ENCODE results near the gene CLDN1. TPM values are rescaled to one million over a fixed set of nuclear protein-coding genes. Genes with fewer than 3 reads are reported as not detected.

CLDN1 gene
- polyA plus RNA-seq (2013, experiment 1 of 2), result 0.33 TPM
- 0.28 TPM for polyA plus RNA-seq (2013, experiment 2 of 2)

DNA sequence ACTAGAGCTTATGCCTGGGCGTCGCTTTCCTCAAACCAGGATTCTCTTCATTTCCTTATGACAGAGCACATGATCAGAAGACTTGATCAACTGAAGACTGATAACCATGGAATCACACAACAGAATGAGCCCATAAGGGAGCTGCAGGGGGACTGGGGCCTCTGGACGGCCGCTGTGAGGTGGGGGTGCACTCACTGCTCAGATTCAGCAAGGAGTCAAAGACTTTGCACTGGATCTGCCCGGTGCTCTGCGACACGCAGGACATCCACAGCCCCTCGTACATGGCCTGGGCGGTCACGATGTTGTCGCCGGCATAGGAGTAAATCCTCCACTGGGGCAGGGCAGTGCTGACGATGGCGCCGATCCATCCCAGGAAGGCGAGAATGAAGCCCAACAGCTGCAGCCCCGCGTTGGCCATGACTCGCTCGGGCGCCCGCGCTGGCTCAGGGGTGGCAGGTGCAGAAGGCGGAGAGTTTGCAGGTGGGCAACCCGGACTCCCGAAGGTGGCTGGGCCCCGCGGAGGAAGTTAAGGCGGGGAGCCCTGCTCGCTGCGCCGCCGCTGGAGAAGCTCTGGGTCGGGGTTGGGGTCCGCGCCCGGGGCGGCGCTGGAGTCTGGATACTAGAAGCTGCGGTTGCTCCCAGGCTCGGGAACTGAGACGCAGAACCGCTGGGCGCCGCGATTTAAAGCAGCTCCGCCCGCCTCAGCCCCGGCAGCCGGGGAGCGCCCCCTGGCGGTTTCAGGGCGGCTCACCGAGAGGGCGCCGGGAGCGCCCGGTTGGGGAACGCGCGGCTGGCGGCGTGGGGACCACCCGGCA is at the start of gene CLDN1:
TSS of gene CLDN1 (minus strand) at position 658 of the 815 bp plus-strand sequence. CDS start at position 418, 240 bp downstream.
- Histone ChIP-seq H3K27ac (replicated peaks; ENCODE audit: low read length) (no peak within 1 kb of the TSS), H3K4me2 (ENCODE audit: insufficient read depth, low read length, poor library complexity, severe bottlenecking) (peak within 1 kb of the TSS; percentile 92), H3K23ac (ENCODE audit: low read depth, low read length, poor library complexity) (no peak within 1 kb of the TSS), H3K4me1 (ENCODE audit: control insufficient read depth in 2 of 2, insufficient read depth in 1 of 2, low read depth in 1 of 2, low read length in 2 of 2) (peaks cover 0 to 2% of the 10 kb centered on the region in 2 donors), H2BK12ac (ENCODE audit: low read length) (no peak within 1 kb of the TSS), H2AFZ (ENCODE audit: low read length) (peak within 1 kb of the TSS; percentile 99), H3K36me3 (replicated peaks in 1 of 2; ENCODE audit: control insufficient read depth in 2 of 2, insufficient read depth in 2 of 2, low read length in 2 of 2) (no peaks in the 10 kb centered on the region), H3K4ac (ENCODE audit: low read length) (no peak within 1 kb of the TSS), H3K9me3 (replicated peaks in 1 of 2; ENCODE audit: control insufficient read depth in 2 of 2, insufficient read depth in 1 of 2, low read depth in 1 of 2, low read length in 2 of 2) (no peaks in the 10 kb centered on the region), H2AK5ac (ENCODE audit: low read depth, low read length) (no peak within 1 kb of the TSS), H2BK5ac (ENCODE audit: low read length) (no peak within 1 kb of the TSS), H3K79me1 (ENCODE audit: low read depth, low read length) (no peaks in the 10 kb centered on the region), H2BK120ac (ENCODE audit: low read depth, low read length) (peak within 1 kb of the TSS; percentile 73), H2BK15ac (ENCODE audit: low read length) (no peak within 1 kb of the TSS), H3K14ac (ENCODE audit: low read length) (peak within 1 kb of the TSS; percentile 56), H3K4me3 (ENCODE audit: low read length in 2 of 2) (peak within 1 kb of the TSS; percentile 40 to 81), H4K91ac (ENCODE audit: low read depth, low read length, poor library complexity) (no peak within 1 kb of the TSS), H3K27me3 (ENCODE audit: control insufficient read depth in 3 of 3, insufficient read depth in 3 of 3, low read depth in 1 of 3, low read length in 3 of 3) (peaks cover 0 to 59% (median 19%) of the 10 kb centered on the region in 3 experiments), H3K18ac (ENCODE audit: low read length) (peak within 1 kb of the TSS; percentile 30), H4K8ac (ENCODE audit: low read depth, low read length) (no peak within 1 kb of the TSS), H3K9ac (ENCODE audit: low read depth, low read length, poor library complexity) (peak within 1 kb of the TSS; percentile 68)
- no CpG with 5 or more reads among the region's 64 CpGs for WGBS, 2 donors (ENCODE audit: extremely low coverage in 2 of 2, insufficient read length in 2 of 2, insufficient replicate concordance in 1 of 2)
- peak; percentile 85 for DNase-seq (ENCODE audit: low spot score)

DNA sequence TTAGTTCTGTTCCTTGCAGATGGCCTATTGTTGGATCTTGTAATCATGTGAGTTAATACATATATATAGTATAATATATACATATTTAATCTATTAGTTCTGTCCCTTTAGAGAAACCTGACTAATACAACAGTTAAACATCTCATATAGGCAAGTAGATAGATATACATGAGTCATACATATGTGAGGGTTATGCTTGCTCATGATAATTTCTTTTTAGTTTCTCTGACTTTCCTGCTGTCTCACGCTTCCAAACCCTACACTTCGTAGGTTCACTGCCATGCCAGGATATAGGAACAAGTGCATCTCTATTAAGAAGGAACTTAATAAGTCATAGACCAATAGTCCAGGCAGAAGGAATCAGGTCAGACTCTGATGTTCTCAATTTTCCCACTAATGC is 48.9 kb upstream of the CLDN1 start:
- Histone ChIP-seq H3K27me3 (ENCODE audit: control insufficient read depth in 3 of 3, insufficient read depth in 3 of 3, low read depth in 1 of 3, low read length in 3 of 3) (no peaks in the 10 kb centered on the region), H2AK5ac (ENCODE audit: low read depth, low read length) (no peak overlapping the region), H3K14ac (ENCODE audit: low read length) (no peak overlapping the region), H3K79me1 (ENCODE audit: low read depth, low read length) (no peaks in the 10 kb centered on the region), H4K8ac (ENCODE audit: low read depth, low read length) (no peak overlapping the region), H3K27ac (replicated peaks; ENCODE audit: low read length) (no peak overlapping the region), H2BK12ac (ENCODE audit: low read length) (no peak overlapping the region), H3K36me3 (replicated peaks in 1 of 2; ENCODE audit: control insufficient read depth in 2 of 2, insufficient read depth in 2 of 2, low read length in 2 of 2) (no peaks in the 10 kb centered on the region), H3K23ac (ENCODE audit: low read depth, low read length, poor library complexity) (no peak overlapping the region), H2BK15ac (ENCODE audit: low read length) (no peak overlapping the region), H3K4me3 (ENCODE audit: low read length in 2 of 2) (no peak overlapping the region), H2BK120ac (ENCODE audit: low read depth, low read length) (no peak overlapping the region), H3K4me1 (ENCODE audit: control insufficient read depth in 2 of 2, insufficient read depth in 1 of 2, low read depth in 1 of 2, low read length in 2 of 2) (no peaks in the 10 kb centered on the region), H3K18ac (ENCODE audit: low read length) (no peak overlapping the region), H4K91ac (ENCODE audit: low read depth, low read length, poor library complexity) (no peak overlapping the region), H2AFZ (ENCODE audit: low read length) (no peak overlapping the region), H3K9ac (ENCODE audit: low read depth, low read length, poor library complexity) (no peak overlapping the region), H3K4me2 (ENCODE audit: insufficient read depth, low read length, poor library complexity, severe bottlenecking) (no peak overlapping the region), H2BK5ac (ENCODE audit: low read length) (no peak overlapping the region), H3K9me3 (replicated peaks in 1 of 2; ENCODE audit: control insufficient read depth in 2 of 2, insufficient read depth in 1 of 2, low read depth in 1 of 2, low read length in 2 of 2) (no peaks in the 10 kb centered on the region), H3K4ac (ENCODE audit: low read length) (no peak overlapping the region)
- DNase-seq (ENCODE audit: low spot score), result no peak
- WGBS, 2 donors (ENCODE audit: extremely low coverage in 2 of 2, insufficient read length in 2 of 2, insufficient replicate concordance in 1 of 2), result no CpG with 5 or more reads among the region's 2 CpGs

GRCh38 chr3:190370369-190370768 is 48.1 kb upstream of the CLDN1 start:
- Histone ChIP-seq H3K4me3 (ENCODE audit: low read length in 2 of 2) (no peak overlapping the region), H2BK15ac (ENCODE audit: low read length) (no peak overlapping the region), H2AFZ (ENCODE audit: low read length) (no peak overlapping the region), H3K4me2 (ENCODE audit: insufficient read depth, low read length, poor library complexity, severe bottlenecking) (no peak overlapping the region), H3K23ac (ENCODE audit: low read depth, low read length, poor library complexity) (no peak overlapping the region), H3K4ac (ENCODE audit: low read length) (no peak overlapping the region), H2BK120ac (ENCODE audit: low read depth, low read length) (no peak overlapping the region), H3K27me3 (ENCODE audit: control insufficient read depth in 3 of 3, insufficient read depth in 3 of 3, low read depth in 1 of 3, low read length in 3 of 3) (no peaks in the 10 kb centered on the region), H3K27ac (replicated peaks; ENCODE audit: low read length) (no peak overlapping the region), H3K36me3 (replicated peaks in 1 of 2; ENCODE audit: control insufficient read depth in 2 of 2, insufficient read depth in 2 of 2, low read length in 2 of 2) (no peaks in the 10 kb centered on the region), H3K18ac (ENCODE audit: low read length) (no peak overlapping the region), H2BK12ac (ENCODE audit: low read length) (no peak overlapping the region), H3K4me1 (ENCODE audit: control insufficient read depth in 2 of 2, insufficient read depth in 1 of 2, low read depth in 1 of 2, low read length in 2 of 2) (no peaks in the 10 kb centered on the region), H3K9ac (ENCODE audit: low read depth, low read length, poor library complexity) (no peak overlapping the region), H2AK5ac (ENCODE audit: low read depth, low read length) (no peak overlapping the region), H3K79me1 (ENCODE audit: low read depth, low read length) (no peaks in the 10 kb centered on the region), H3K9me3 (replicated peaks in 1 of 2; ENCODE audit: control insufficient read depth in 2 of 2, insufficient read depth in 1 of 2, low read depth in 1 of 2, low read length in 2 of 2) (no peaks in the 10 kb centered on the region), H3K14ac (ENCODE audit: low read length) (no peak overlapping the region), H4K8ac (ENCODE audit: low read depth, low read length) (no peak overlapping the region), H4K91ac (ENCODE audit: low read depth, low read length, poor library complexity) (no peak overlapping the region), H2BK5ac (ENCODE audit: low read length) (no peak overlapping the region)
- no CpG with 5 or more reads among the region's 2 CpGs for WGBS, 2 donors (ENCODE audit: extremely low coverage in 2 of 2, insufficient read length in 2 of 2, insufficient replicate concordance in 1 of 2)
- no peak for DNase-seq (ENCODE audit: low spot score)

GRCh38 chr3:190369668-190370295 is 47.5 kb upstream of the CLDN1 start:
- Histone ChIP-seq H3K9me3 (replicated peaks in 1 of 2; ENCODE audit: control insufficient read depth in 2 of 2, insufficient read depth in 1 of 2, low read depth in 1 of 2, low read length in 2 of 2) (no peaks in the 10 kb centered on the region), H2BK5ac (ENCODE audit: low read length) (no peak overlapping the region), H3K27me3 (ENCODE audit: control insufficient read depth in 3 of 3, insufficient read depth in 3 of 3, low read depth in 1 of 3, low read length in 3 of 3) (no peaks in the 10 kb centered on the region), H3K4me2 (ENCODE audit: insufficient read depth, low read length, poor library complexity, severe bottlenecking) (no peak overlapping the region), H2AK5ac (ENCODE audit: low read depth, low read length) (no peak overlapping the region), H3K9ac (ENCODE audit: low read depth, low read length, poor library complexity) (no peak overlapping the region), H3K18ac (ENCODE audit: low read length) (no peak overlapping the region), H2AFZ (ENCODE audit: low read length) (no peak overlapping the region), H3K14ac (ENCODE audit: low read length) (no peak overlapping the region), H3K79me1 (ENCODE audit: low read depth, low read length) (no peaks in the 10 kb centered on the region), H3K4me1 (ENCODE audit: control insufficient read depth in 2 of 2, insufficient read depth in 1 of 2, low read depth in 1 of 2, low read length in 2 of 2) (no peaks in the 10 kb centered on the region), H2BK15ac (ENCODE audit: low read length) (no peak overlapping the region), H3K27ac (replicated peaks; ENCODE audit: low read length) (no peak overlapping the region), H3K36me3 (replicated peaks in 1 of 2; ENCODE audit: control insufficient read depth in 2 of 2, insufficient read depth in 2 of 2, low read length in 2 of 2) (no peaks in the 10 kb centered on the region), H2BK120ac (ENCODE audit: low read depth, low read length) (no peak overlapping the region), H4K91ac (ENCODE audit: low read depth, low read length, poor library complexity) (no peak overlapping the region), H2BK12ac (ENCODE audit: low read length) (no peak overlapping the region), H3K23ac (ENCODE audit: low read depth, low read length, poor library complexity) (no peak overlapping the region), H3K4ac (ENCODE audit: low read length) (no peak overlapping the region), H3K4me3 (ENCODE audit: low read length in 2 of 2) (no peak overlapping the region), H4K8ac (ENCODE audit: low read depth, low read length) (no peak overlapping the region)
- DNase-seq (ENCODE audit: low spot score), result no peak
- WGBS, 2 donors (ENCODE audit: extremely low coverage in 2 of 2, insufficient read length in 2 of 2, insufficient replicate concordance in 1 of 2), result no CpG with 5 or more reads among the region's 5 CpGs
